Ecto neural progenitor cell (in vitro differentiated cells): ENCODE data around the gene UTP20.
"Not testable (repeated sequence)": the region's sequence is repeated elsewhere in the genome, so short reads cannot be mapped to it uniquely, and the experiment has no call there.

Experiments
- DNase-seq: peaks from one replicate; pipeline ENCODE4 v3.0.0-alpha.2; 2018; ENCODE audit warnings: low spot score

The UTP20 gene

GRCh38 chr12:101327546-101327945, 47.6 kb downstream of the UTP20 start:
- no peak for DNase-seq

- no peak for DNase-seq
These were observed 49.0 kb downstream of the UTP20 start for GRCh38 chr12:101328917-101329316.

GRCh38 chr12:101330631-101331030, 50.7 kb downstream of the UTP20 start:
- DNase-seq = no peak

GRCh38 chr12:101336437-101336836, 56.5 kb downstream of the UTP20 start:
- no peak for DNase-seq

DNA sequence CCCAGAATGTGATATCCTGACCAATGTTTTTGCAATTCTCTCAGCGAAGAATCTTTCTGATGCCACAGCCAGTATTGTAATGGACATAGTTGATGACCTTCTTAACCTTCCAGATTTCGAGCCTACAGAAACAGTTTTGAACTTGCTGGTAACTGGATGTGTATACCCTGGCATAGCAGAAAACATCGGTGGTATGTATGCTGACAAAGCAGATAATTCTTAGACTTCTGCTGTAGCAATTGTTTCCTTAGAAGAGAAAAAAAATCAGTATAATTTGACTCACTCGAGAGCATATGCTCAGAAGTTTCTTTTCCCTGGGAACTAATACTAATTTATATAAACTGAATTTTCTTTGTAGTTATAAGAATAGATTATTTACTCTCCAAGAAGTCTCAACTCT, 58.2 kb downstream of the UTP20 start:
- DNase-seq = no peak

DNA sequence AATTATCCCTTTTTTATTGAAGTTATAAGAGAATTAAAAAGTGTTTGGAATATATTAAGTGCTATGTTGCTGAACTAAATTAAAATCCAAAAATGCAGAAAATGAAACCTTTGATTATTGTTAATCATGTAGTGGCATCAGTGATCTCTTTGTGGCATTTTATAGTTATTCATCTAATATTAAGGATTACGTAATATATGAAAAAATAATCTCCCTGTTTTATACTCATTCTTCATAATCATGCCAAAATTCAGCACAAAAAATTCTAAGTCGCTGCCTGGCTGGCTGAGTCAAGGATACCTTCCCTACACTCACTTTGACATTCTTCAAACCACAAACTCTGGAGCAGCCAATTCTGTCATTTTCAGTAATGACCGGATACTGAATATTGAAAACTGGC, 64.0 kb downstream of the UTP20 start:
- no peak for DNase-seq

DNA sequence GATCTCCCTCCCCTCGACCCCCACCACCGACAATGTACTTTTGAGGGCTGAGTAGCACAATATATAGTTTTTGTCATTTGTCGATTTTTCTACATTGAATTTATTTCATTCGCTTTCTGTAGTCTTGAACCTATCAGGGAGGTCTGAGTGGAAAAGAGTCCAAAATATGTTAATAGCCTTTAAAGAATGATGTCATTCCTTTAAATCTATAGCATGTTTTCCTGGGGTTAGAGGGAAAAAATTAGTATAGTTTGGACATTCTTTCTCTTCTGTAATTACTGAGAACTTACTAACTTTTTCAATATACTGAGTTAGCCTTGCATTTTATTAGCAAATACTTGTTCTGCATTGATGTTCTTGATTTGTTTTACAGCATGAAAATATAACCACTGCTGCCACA, 71.8 kb downstream of the UTP20 start:
- DNase-seq = no peak

- DNase-seq = no peak
These were observed 76.9 kb downstream of the UTP20 start for GRCh38 chr12:101356794-101357193.

GRCh38 chr12:101361455-101361854, 81.5 kb downstream of the UTP20 start:
- no peak for DNase-seq

- no peak for DNase-seq
These were observed 88.1 kb downstream of the UTP20 start for GRCh38 chr12:101368016-101368415.

GRCh38 chr12:101372431-101372830, 92.5 kb downstream of the UTP20 start:
- DNase-seq = no peak

GRCh38 chr12:101375573-101375972, 95.7 kb downstream of the UTP20 start:
- DNase-seq = no peak

DNA sequence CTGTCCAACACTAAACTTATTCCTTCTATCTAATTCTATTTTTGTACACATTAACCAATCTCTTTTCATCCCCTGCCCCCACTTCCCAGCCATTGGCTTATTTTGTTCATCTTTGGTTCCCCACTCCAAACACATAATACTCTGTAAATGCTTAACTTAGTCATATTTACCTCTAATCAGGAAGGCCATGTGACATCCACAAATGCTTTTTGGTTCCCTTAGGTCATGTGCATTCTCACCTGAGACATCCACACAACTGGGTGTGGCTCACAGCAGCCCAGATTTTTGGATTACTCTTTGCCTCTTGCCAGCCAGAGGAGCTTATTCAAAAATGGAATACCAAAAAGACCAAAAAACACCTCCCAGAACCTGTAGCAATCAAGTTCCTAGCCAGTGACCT, 99.2 kb downstream of the UTP20 start:
- DNase-seq = no peak

DNA sequence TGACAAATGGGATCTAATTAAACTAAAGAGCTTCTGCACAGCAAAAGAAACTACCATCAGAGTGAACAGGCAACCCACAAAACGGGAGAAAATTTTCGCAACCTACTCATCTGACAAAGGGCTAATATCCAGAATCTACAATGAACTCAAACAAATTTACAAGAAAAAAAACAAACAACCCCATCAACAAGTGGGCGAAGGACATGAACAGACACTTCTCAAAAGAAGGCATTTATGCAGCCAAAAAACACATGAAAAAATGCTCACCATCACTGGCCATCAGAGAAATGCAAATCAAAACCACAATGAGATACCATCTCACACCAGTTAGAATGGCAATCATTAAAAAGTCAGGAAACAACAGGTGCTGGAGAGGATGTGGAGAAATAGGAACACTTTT, 111.3 kb downstream of the UTP20 start:
- DNase-seq = not testable (repeated sequence)

DNA sequence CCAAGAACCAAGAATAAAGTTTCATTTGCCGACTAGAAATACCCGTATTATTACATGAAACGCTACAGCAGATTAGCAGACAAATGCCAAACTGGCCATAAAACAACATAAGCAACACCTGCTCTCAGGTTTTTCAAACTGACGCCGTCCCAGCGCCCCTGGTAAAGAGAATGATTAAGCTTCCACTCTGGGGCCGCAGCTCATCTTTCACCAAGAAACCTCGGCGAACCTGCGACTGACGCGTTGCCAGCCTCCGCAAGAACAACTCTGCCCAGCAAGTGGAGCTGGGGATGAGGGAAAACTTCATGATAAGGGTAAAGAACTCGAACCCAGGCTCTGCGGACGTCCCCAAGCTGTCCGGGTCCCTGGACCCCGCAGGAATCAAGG, 127.1 kb downstream of the UTP20 start:
- DNase-seq = no peak

GRCh38 chr12:101407436-101408345, 127.8 kb downstream of the UTP20 start, which contains the start of gene ARL1:
Gene ARL1, minus strand, starts transcription at chr12:101407772. Its CDS starts 127 bp downstream, at chr12:101407645.
- DNase-seq = peak; percentile 93

- DNase-seq = not testable (repeated sequence)
These were observed 130.3 kb downstream of the UTP20 start for GRCh38 chr12:101410169-101410568.

- DNase-seq = no peak
These were observed 134.7 kb downstream of the UTP20 start for GRCh38 chr12:101414533-101415119.

GRCh38 chr12:101415228-101415627, 135.3 kb downstream of the UTP20 start:
- DNase-seq = no peak

DNA sequence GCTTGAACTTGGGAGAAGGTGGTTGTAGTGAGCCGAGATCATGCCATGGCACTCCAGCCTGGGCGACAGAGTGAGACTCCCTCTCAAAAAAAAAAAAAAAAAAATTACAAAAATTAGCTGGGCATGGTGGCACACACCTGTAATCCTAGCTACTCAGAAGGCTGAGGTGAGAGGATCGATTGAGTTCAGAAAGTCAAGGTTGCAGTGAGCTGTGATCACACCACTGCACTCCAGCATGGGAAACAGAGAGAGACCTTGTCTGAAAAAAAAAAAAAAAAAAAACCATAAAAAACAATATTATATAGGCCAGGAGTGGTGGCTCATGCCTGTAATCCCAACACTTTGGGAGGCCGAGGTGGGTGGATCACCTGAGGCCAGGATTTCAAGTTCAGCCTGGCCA, 142.2 kb downstream of the UTP20 start:
- DNase-seq = not testable (repeated sequence)

GRCh38 chr12:101424620-101425019, 144.7 kb downstream of the UTP20 start:
- DNase-seq = no peak

DNA sequence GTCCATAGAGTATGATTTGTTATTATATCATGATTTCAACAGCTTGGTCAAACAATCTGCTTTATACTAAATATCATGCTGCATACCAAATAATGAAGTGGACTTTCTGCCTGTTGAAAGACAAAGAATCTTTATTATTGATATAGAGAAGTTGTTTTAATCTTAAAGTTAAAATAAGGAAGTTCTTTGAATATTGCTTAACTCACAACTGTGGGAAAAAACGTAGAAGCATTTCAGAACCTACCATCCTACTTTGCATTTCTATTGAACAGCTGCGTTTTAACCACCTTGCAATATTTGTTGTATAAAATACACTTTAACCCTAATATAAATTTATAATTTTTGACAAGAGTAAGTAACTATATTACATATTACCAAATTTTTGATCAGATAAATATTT, 150.6 kb downstream of the UTP20 start:
- no peak for DNase-seq

GRCh38 chr12:101436136-101436535, 156.2 kb downstream of the UTP20 start:
- no peak for DNase-seq
